VCaP (cell line): ENCODE results near the gene UHRF1.

Experiments
- H3K27ac ChIP-seq: fragments of 450-650 bp; 2 replicates; pipeline ENCODE4 v1.5.1; 2017
- TF ChIP-seq, protein P1 (sequence below): fragments of 450-650 bp; conservative IDR thresholded peaks from 2 replicates; pipeline ENCODE4 v1.5.1; 2017; ENCODE audit warnings: mild to moderate bottlenecking, moderate library complexity

Gene UHRF1

DNA sequence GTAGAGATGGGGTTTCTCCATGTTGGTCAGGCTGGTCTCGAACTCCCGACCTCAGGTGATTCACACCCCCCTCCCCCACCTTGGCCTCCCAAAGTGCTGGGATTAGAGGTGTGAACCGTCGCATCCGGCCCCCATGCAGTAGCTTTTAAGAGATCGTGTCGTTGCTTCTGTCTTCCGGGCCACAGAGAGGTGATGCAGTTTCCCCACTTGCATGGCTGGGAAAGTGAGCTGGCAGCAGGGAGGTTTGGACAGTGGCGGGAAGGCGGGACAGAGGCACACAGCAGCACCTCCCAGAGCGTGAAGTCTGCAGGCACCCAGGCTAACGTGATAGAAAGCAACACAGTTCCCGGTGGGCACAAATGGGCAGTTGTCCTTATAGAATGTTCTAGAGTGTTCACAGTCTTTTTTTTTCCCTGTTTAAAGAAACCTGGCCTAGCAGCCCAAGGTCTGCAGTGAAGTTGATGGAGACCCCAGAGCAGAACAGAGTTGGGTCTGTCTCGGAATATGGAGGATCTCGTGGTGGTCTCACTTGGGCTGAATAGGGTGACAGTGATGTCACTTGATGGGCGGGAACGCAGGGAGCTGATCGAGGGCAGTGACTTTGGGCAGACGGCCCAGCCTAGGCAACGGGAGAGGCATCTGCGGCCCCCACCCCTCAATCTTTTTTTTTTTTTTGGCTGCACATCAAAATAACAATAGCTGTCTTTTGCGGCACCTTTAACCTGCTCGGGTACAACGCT lies 4.9 kb downstream of the UHRF1 start:
- H3K27ac ChIP-seq: no peak overlapping the region
- TF ChIP-seq, protein P1, sequence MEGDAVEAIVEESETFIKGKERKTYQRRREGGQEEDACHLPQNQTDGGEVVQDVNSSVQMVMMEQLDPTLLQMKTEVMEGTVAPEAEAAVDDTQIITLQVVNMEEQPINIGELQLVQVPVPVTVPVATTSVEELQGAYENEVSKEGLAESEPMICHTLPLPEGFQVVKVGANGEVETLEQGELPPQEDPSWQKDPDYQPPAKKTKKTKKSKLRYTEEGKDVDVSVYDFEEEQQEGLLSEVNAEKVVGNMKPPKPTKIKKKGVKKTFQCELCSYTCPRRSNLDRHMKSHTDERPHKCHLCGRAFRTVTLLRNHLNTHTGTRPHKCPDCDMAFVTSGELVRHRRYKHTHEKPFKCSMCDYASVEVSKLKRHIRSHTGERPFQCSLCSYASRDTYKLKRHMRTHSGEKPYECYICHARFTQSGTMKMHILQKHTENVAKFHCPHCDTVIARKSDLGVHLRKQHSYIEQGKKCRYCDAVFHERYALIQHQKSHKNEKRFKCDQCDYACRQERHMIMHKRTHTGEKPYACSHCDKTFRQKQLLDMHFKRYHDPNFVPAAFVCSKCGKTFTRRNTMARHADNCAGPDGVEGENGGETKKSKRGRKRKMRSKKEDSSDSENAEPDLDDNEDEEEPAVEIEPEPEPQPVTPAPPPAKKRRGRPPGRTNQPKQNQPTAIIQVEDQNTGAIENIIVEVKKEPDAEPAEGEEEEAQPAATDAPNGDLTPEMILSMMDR: no peak

DNA sequence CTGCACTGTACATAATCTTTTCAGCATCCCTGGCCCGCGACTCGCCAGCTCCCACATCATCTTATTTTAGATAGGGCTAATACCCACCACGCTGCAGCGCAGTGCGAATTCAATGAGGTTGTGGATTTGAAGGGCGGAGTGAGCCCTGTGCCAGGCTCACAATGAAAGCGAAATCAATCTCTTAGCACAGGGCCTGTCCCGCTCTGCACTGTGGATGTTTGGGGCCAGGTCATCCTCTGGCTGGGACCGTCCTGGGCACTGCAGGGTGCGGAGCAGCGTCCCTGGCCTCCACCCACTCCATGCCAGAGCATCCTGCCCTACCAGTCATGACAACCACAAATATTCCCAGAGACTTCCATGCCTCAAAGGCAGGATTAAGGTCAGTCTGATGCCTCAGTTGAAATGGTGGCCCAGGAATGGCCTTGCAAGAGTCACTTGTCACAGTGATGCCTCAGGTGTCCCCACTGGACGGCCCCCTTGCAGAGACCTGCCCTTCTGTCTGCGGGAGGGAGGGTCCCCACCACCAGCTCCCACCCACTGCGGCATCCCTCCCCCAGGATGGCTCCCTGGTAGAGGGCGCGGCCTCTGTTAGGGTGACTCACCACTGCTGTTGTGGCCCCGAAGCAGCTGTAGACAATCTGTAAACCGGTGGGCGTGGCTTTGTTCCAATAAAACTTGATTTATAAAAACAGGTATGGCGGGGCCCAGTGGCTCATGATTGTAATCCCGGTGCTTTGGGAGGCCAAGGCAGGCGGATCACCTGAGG lies 5.6 kb downstream of the UHRF1 start:
- H3K27ac ChIP-seq: 0 out of 2 replicates have a peak overlapping the region, but pooled peaks have one; percentile 1
- TF ChIP-seq, protein P1: no peak

DNA sequence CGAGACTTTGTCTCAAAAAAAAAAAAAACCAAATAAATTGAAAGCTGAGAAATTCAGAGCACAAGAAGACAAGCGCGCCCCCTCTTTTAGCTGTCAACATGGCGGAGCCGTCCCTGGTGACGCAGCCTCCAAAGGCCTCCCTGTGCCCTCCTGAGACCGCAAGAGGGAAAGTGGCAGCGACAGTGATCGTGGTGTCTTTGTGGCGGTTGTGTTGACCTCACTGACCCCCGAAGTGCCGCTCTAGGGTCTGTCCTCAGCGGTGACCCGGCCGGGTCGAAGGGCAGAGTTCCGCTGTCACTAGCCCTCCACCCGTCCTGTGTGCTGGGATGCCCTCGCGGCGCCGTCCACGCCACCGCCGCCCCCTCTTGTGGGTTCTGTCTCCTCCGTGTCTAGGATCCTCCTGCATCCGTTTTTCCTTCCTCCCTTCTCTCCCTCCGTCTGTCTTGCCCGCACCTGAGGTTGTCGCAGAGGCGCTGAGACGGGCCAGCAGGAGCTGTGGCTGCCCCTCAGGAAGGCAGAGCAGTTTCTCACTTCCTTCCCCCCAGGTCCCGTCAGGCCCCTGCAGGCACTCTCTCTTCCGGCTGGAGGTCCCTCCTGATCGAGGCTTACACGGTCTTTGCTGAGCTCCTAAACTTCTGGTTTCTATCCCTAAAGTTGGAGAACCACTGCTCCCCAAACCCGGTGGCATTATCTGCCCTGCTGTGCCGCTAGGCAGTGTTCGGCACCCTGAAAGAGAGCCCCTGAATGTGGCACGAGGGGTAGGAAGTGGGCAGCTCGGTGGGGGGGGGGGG lies 7.2 kb downstream of the UHRF1 start:
- TF ChIP-seq, protein P1: no peak
- H3K27ac ChIP-seq: no peak overlapping the region

DNA sequence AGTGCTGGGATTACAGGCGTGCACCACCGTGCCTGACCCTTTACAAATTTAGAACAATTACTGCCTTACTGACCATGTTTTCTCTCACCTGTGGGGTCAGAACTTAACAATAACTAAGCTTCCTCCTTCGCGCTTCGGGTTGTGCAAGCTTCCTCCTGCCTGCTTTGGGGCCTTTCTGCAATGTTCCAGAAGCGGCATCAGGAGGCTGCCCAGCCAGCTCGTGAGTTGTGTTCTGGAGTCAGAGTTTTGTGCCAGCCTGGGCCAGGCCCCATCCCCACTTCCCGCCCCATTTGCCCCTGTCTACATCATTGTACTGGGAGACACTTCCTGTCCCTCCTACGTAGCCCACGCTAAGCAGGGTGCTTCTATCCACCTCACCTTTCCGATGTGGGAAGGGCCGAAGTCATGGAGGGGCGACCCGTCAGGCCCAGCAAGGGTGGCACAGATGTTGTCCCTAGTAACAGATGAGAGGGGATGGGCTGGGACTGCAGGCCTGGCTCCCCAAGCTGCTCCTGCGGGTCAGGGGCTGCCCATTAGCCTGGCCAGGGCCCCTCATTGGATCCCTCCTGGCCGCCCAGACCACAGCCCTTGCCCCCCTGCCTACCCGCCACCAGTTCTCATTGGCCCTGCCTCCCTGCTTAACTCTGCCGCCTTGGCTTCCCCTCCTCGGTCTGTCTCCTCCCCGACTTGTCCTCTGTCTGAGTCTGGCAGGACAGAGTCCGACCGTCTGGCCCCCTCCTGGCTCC lies 13.4 kb downstream of the UHRF1 start:
- TF ChIP-seq, protein P1: no peak
- H3K27ac ChIP-seq: no peak overlapping the region

DNA sequence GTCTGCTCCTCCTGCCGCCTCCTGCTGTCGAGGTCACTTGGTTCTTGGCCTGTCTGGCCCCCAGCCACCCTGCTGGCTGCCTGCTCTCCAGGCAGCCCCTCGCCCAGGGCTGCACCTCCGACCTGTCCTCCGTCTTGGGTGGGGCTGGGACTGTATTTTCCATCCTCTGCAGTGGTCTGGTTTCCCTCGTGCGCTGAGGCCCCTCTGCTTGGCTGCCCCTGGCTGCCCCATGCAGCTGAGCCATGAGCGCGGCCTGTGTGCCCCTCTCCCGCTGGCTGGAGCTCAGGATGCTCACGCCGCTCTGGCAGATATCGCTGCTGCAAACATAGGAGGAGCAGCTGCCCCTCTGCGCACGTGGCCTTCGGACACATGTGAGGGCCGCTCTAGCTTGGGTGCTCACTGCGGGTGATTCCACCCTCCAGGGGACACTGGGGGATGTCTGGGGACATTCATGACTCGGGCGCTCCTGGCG lies 14.0 kb downstream of the UHRF1 start:
- TF ChIP-seq, protein P1: no peak
- no peak overlapping the region for H3K27ac ChIP-seq

DNA sequence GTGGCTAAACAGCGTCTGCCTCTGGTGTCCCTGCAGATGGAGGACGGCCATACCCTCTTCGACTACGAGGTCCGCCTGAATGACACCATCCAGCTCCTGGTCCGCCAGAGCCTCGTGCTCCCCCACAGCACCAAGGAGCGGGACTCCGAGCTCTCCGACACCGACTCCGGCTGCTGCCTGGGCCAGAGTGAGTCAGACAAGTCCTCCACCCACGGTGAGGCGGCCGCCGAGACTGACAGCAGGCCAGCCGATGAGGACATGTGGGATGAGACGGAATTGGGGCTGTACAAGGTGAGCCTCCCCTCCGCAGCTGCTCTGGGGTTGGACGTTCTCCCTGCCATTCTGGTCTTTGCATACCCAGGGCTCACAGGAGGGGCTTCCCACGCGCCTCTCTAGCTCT lies 19.9 kb downstream of the UHRF1 start:
- H3K27ac ChIP-seq: no peak overlapping the region
- TF ChIP-seq, protein P1: no peak
